Vagina (tissue), 2 donors: ENCODE data around the gene LAMB3. TPM values are rescaled to one million over a fixed set of nuclear protein-coding genes. Genes with fewer than 3 reads are reported as not detected.

Experiments used
- DNase-seq, 2 donors: peaks; one replicate each; pipeline ENCODE4 v3.0.0-alpha.2; 2017; ENCODE audit errors: extremely low spot score in 2 of 2
- H3K27ac ChIP-seq: fragments of 200-600 bp; sonication (generic); one replicate; pipeline ENCODE4 v1.5.1; 2019
- H3K27me3 ChIP-seq: fragments of 200-600 bp; sonication (generic); one replicate; pipeline ENCODE4 v1.5.1; 2019
- H3K36me3 ChIP-seq, 2 donors: fragments of 200-600 bp; sonication (generic); one replicate each; pipeline ENCODE4 v1.5.1; 2017 to 2019
- H3K4me1 ChIP-seq: fragments of 200-600 bp; sonication (generic); one replicate; pipeline ENCODE4 v1.5.1; 2019
- H3K4me3 ChIP-seq, 2 donors: fragments of 200-600 bp; sonication (generic); 1 replicate in 1 of 2; 2 replicates in 1 of 2; pipeline ENCODE4 v1.5.1; 2016 to 2019
- H3K9me3 ChIP-seq: fragments of 200-600 bp; sonication (generic); one replicate; pipeline ENCODE4 v1.5.1; 2019
- POLR2A ChIP-seq, 2 donors: fragments of 450-650 bp; IDR thresholded peaks; one replicate each; pipeline ENCODE4 v1.6.1; 2017; ENCODE audit warnings: antibody characterized with exemption in 2 of 2, mild to moderate bottlenecking in 2 of 2, moderate library complexity in 2 of 2
- POLR2AphosphoS5 ChIP-seq, 2 donors: sonication (generic); formaldehyde crosslinking; IDR thresholded peaks; one replicate each; pipeline ENCODE4 v1.9.0; 2017; ENCODE audit warnings: antibody characterized with exemption in 2 of 2, mild to moderate bottlenecking in 2 of 2, low read depth in 1 of 2; ENCODE audit not compliant: insufficient read depth in 1 of 2
- intact Hi-C: fragments of 100-400 bp; cut with DNase I; formaldehyde crosslinking; loops from one replicate; pipeline ENCODE4 v1.15.1; 2023
- total RNA-seq: library from RNA; depleted of rRNA; stranded (reverse); fragments of >200 nt; gene quantifications from one replicate; pipeline ENCODE4 v1.2.3, GENCODE V29; 2016
- TF ChIP-seq, protein P1 (sequence below), 3 experiments: fragments of 450-650 bp in 2 of 3; fragments of 200-600 bp in 1 of 3; sonication (generic) in 1 of 3; IDR thresholded peaks; one replicate each; pipeline ENCODE4 v1.5.1; 2017 to 2019; ENCODE audit warnings: antibody characterized with exemption in 3 of 3, mild to moderate bottlenecking in 2 of 3, moderate library complexity in 2 of 3

The LAMB3 gene
- total RNA-seq, 1 donor from 2014 or later = 68.8 TPM

DNA sequence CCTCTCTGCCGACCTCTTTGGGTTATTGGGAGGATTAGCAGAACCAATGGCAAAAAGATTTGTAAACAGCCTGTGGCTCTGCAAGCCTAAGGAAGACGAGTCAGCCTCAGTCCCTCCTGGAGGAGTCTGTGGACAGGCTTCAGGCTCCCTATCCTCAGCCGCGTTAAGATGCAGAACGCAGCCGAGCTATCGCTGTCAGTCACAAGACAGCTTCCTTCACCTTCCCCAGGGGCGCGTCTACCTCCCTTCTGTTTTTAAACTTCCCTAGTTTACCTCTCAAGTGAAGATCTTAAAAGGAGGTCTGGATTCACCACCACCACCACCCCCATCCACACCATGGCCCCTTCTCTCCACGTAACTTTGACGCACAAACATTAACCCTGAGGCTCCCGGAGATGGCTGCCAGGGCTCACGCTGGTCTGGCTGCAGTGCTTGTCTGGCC, 68.0 kb downstream of the LAMB3 start:
- no peaks in the 10 kb centered on the region for H3K36me3 ChIP-seq
- intact Hi-C loops = no loop called here
- H3K27me3 ChIP-seq = no peaks in the 10 kb centered on the region
- TF ChIP-seq, protein P1, sequence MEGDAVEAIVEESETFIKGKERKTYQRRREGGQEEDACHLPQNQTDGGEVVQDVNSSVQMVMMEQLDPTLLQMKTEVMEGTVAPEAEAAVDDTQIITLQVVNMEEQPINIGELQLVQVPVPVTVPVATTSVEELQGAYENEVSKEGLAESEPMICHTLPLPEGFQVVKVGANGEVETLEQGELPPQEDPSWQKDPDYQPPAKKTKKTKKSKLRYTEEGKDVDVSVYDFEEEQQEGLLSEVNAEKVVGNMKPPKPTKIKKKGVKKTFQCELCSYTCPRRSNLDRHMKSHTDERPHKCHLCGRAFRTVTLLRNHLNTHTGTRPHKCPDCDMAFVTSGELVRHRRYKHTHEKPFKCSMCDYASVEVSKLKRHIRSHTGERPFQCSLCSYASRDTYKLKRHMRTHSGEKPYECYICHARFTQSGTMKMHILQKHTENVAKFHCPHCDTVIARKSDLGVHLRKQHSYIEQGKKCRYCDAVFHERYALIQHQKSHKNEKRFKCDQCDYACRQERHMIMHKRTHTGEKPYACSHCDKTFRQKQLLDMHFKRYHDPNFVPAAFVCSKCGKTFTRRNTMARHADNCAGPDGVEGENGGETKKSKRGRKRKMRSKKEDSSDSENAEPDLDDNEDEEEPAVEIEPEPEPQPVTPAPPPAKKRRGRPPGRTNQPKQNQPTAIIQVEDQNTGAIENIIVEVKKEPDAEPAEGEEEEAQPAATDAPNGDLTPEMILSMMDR (IDR thresholded peaks at IDR 0.05) = no peak
- TF ChIP-seq POLR2A (IDR thresholded peaks at IDR 0.05) = no peak
- TF ChIP-seq POLR2AphosphoS5 (IDR thresholded peaks at IDR 0.05; ENCODE audit: insufficient read depth in 1 of 2, low read depth in 1 of 2) = no peak
- no peaks in the 10 kb centered on the region for H3K9me3 ChIP-seq
- no peak for DNase-seq
- no peak overlapping the region for H3K4me3 ChIP-seq
- peaks cover 9% of the 10 kb centered on the region for H3K4me1 ChIP-seq
- H3K27ac ChIP-seq = no peak overlapping the region

DNA sequence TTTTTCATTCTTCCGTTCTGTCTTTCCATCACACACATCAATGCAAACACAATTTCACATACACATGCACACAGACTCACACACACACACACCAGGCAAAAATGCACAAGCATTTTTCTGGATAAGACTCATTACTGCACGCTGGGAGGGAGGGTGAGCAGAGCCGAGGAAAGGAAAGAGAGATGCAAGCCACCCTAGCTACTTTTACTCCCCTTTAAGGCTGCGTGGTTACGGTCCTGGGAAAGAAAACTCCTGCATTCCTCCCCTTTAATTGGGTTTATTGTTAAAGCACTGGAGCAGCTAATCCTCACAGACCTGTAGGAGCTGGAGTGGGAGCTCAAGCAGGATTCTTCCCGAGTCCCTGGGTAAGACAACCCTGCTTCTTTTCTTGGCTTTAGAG, 68.8 kb downstream of the LAMB3 start, which contains the start of gene CAMK1G:
Gene CAMK1G, plus strand, starts transcription at position 307 of the 400 bp plus-strand sequence. CDS start 11,270 bp downstream, outside the sequence.
- Histone ChIP-seq H3K27me3 (no peaks in the 10 kb centered on the region), H3K9me3 (no peaks in the 10 kb centered on the region), H3K36me3 (no peaks in the 10 kb centered on the region), H3K27ac (no peak within 1 kb of the TSS), H3K4me1 (peaks cover 9% of the 10 kb centered on the region), H3K4me3 (no peak within 1 kb of the TSS)
- TF ChIP-seq, protein P1 (IDR thresholded peaks at IDR 0.05) = no peak
- no peak for TF ChIP-seq POLR2AphosphoS5 (IDR thresholded peaks at IDR 0.05; ENCODE audit: insufficient read depth in 1 of 2, low read depth in 1 of 2)
- no peak for TF ChIP-seq POLR2A (IDR thresholded peaks at IDR 0.05)
- no peak for DNase-seq
- intact Hi-C loops = no loop called here

DNA sequence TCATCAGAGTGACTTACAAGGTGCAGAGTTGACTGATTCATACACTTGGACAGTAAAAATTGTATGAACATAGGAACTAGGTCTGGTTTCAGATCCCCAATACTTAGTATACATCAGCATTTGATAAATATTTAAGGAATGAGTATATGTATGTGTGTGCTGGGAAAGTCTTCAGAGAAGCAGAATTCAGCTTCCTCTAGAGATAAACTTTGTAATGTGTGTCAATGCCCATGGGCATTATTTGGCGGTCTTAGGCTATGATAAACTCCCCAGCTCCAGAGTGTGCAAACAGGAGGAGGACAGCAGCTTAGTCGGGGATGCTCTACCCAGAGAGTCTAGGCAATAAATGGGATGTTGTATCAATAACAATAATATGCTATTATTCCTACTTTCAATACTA, 71.6 kb downstream of the LAMB3 start:
- H3K27ac ChIP-seq = no peak overlapping the region
- H3K9me3 ChIP-seq = no peaks in the 10 kb centered on the region
- H3K4me3 ChIP-seq = no peak overlapping the region
- no peaks in the 10 kb centered on the region for H3K36me3 ChIP-seq
- no peak for DNase-seq
- TF ChIP-seq, protein P1 (IDR thresholded peaks at IDR 0.05) = no peak
- TF ChIP-seq POLR2A (IDR thresholded peaks at IDR 0.05) = no peak
- no peak for TF ChIP-seq POLR2AphosphoS5 (IDR thresholded peaks at IDR 0.05; ENCODE audit: insufficient read depth in 1 of 2, low read depth in 1 of 2)
- peaks cover 3% of the 10 kb centered on the region for H3K4me1 ChIP-seq
- intact Hi-C loops = no loop called here
- H3K27me3 ChIP-seq = no peaks in the 10 kb centered on the region

DNA sequence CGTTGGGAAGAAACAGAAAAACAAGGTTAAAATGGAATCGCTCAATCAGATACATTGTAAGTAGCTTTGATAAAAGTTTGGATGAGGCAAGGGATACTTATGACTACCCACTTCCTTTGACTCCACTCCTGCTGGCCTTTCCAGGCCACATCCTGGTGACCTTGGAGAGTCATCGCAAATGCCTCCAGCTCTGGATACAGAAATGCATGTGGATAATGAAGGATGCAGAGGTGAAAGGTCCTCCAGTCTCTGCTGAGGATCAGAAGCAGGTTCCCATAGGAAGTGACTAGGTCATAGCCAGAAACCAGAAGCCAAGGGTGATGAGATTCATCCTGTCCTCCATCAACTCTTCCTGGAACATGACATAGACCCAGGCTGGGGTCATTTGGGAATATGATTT, 74.9 kb downstream of the LAMB3 start:
- Histone ChIP-seq H3K4me3 (no peak overlapping the region), H3K9me3 (no peaks in the 10 kb centered on the region), H3K4me1 (no peaks in the 10 kb centered on the region), H3K27me3 (no peaks in the 10 kb centered on the region), H3K36me3 (no peaks in the 10 kb centered on the region), H3K27ac (no peak overlapping the region)
- no peak for DNase-seq
- TF ChIP-seq, protein P1 (IDR thresholded peaks at IDR 0.05) = no peak
- TF ChIP-seq POLR2AphosphoS5 (IDR thresholded peaks at IDR 0.05; ENCODE audit: insufficient read depth in 1 of 2, low read depth in 1 of 2) = no peak
- no peak for TF ChIP-seq POLR2A (IDR thresholded peaks at IDR 0.05)
- intact Hi-C loops = loop anchor here (5.0 kb wide), 1 partner anchor 115 kb away; no protein-coding TSS in a partner anchor

DNA sequence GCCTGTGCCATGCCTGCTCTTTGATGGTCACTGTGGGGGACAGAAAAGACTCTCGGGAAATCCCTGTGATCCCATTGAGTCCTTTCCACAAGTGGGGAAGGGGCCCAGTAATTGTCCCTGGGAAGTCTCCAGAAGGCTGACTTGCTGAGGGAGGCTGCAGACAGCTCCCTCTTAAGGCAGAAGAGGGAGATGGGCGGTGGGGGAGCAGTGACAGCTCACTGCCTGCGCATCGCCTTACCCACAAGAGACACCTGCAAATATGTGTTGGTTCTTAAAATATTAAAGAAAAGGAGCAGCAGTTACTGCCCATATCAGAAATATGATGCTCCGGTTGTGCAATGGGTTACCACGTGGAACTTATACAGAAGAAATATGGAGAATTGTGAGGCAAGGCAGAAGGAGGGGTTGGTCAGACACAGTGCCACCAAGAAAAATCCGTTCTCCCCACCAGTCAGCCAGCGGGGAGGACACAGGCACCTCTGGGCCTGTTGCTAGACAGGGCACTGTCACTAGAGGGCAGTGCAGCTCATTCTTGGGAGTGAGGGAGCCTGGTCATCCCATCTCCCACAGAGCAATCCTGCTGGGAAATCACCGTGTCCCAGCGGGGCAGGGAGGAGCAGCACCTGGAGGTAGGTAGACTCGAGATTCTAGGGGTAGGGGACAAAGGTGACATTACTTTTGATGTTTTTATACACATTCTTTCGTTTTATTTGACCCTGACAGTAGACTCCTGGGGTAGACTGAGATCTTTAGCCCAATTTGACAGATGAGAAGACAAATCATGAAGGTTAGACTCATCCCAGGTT, 75.6 kb downstream of the LAMB3 start:
- H3K4me1 ChIP-seq = no peaks in the 10 kb centered on the region
- no peaks in the 10 kb centered on the region for H3K27me3 ChIP-seq
- intact Hi-C loops = loop anchor here (5.0 kb wide), 1 partner anchor 116 kb away; no protein-coding TSS in a partner anchor
- H3K36me3 ChIP-seq = no peaks in the 10 kb centered on the region
- H3K9me3 ChIP-seq = no peaks in the 10 kb centered on the region
- no peak for DNase-seq
- no peak overlapping the region for H3K27ac ChIP-seq
- TF ChIP-seq POLR2AphosphoS5 (IDR thresholded peaks at IDR 0.05; ENCODE audit: insufficient read depth in 1 of 2, low read depth in 1 of 2) (no peak), POLR2A (IDR thresholded peaks at IDR 0.05) (no peak)
- TF ChIP-seq, protein P1 (IDR thresholded peaks at IDR 0.05) = peak; percentile 77 to 93 (median 81)
- H3K4me3 ChIP-seq = no peak overlapping the region
